GM12892 (cell line): Measurements from ENCODE around the gene RNF40.

ENCODE experiments used
- POLR2AphosphoS5 ChIP-seq: IDR thresholded peaks from 2 replicates; pipeline ENCODE4 v1.6.1; 2011; ENCODE audit warnings: low read depth, low read length, control low read depth
- TAF1 ChIP-seq: IDR thresholded peaks from 2 replicates; pipeline ENCODE4 v1.6.1; 2011; ENCODE audit warnings: low read depth, mild to moderate bottlenecking, control low read depth, low read length, borderline replicate concordance

GRCh38 chr16:30715750-30716445 is 46.2 kb upstream of the RNF40 start:
- TF ChIP-seq POLR2AphosphoS5 (no peak), TAF1 (no peak)
